ENCODE results near the gene FRMD1.

- TF ChIP-seq POLR2A (IDR thresholded peaks at IDR 0.05) (no peak), CTCF (IDR thresholded peaks at IDR 0.05) (no peak)
These were observed 33.0 kb downstream of the FRMD1 start for GRCh38 chr6:168045706-168046620.
